NCI-H2107 (cell line): ENCODE data around the gene ANKRD18B.
"Not testable (repeated sequence)": the region's sequence is repeated elsewhere in the genome, so short reads cannot be mapped to it uniquely, and the experiment has no call there.

Experiments
- DNase-seq: peaks from one replicate; lab custom pipeline; 2025; lab: John Stamatoyannopoulos, UW

The ANKRD18B gene

GRCh38 chr9:33523397-33524305, at the start of gene ANKRD18B:
Gene ANKRD18B, plus strand, starts transcription at chr9:33524251. Its CDS starts 239 bp downstream, at chr9:33524490.
- DNase-seq, result peak; percentile 46

GRCh38 chr9:33475357-33475756, 48.7 kb upstream of the ANKRD18B start:
- no peak for DNase-seq

DNA sequence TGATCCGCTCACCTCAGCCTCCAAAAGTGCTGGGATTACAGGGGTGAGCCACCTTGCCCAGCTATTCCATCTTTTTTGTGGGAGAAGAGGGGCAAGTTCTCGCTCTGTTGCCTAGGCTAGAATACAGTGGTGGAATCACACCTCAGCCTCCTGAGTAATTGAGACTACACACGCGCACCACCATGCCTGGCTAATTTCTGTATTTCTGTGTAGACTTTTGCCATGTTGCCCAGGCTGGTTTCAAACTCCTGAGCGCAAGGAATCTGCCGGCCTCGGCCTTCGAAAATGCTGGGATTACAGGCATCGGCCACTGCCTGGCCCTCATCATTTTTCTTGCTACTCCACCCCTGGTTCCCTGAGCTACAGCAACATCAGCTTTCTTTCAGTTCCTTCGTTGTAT, 47.5 kb upstream of the ANKRD18B start:
- no peak for DNase-seq

GRCh38 chr9:33480106-33480505, 43.9 kb upstream of the ANKRD18B start:
- DNase-seq, result no peak

DNA sequence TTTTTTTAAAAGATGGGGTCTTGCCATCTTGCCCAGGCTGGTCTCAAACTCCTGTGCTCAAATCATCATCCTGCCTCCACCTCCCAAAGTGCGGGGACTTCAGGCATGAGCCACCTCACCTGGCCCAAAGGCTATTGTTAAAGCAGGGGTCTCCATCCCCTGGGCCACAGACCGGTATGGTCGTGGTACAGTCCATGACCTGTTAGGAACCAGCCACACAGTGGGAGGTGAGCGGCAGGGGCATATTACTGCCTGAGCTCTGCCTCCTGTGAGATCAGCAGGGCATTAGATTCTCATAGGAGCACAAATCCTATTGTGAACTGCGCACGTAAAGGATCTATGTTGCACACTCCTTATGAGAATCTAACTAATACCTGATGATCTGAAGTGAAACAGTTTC, 43.1 kb upstream of the ANKRD18B start:
- no peak for DNase-seq

- not testable (repeated sequence) for DNase-seq
Observed at GRCh38 chr9:33485312-33485711, 38.7 kb upstream of the ANKRD18B start.

DNA sequence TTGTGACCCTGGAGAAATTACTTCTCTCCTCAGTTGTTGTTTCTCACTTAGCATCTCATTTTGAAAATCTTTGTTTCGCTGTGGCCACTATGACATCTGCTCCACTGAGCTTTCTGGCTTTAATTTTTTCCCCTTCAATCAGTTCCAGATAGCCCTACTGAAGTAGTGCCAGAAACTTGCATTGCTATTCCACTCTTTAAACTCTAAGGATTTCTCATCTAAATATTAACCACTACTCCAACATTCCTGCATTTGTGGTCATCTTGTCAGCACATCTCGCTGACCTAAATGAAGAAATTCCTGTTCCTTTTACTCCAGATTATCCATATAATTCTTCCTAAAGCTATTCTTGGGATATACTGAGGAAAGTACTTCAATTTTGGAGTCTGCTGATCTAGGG, 35.0 kb upstream of the ANKRD18B start:
- DNase-seq, result no peak

- not testable (repeated sequence) for DNase-seq
Observed at GRCh38 chr9:33493819-33494218, 30.2 kb upstream of the ANKRD18B start.

GRCh38 chr9:33498387-33498786, 25.7 kb upstream of the ANKRD18B start:
- DNase-seq, result no peak

- no peak for DNase-seq
Observed at GRCh38 chr9:33506626-33507370, 17.3 kb upstream of the ANKRD18B start.

DNA sequence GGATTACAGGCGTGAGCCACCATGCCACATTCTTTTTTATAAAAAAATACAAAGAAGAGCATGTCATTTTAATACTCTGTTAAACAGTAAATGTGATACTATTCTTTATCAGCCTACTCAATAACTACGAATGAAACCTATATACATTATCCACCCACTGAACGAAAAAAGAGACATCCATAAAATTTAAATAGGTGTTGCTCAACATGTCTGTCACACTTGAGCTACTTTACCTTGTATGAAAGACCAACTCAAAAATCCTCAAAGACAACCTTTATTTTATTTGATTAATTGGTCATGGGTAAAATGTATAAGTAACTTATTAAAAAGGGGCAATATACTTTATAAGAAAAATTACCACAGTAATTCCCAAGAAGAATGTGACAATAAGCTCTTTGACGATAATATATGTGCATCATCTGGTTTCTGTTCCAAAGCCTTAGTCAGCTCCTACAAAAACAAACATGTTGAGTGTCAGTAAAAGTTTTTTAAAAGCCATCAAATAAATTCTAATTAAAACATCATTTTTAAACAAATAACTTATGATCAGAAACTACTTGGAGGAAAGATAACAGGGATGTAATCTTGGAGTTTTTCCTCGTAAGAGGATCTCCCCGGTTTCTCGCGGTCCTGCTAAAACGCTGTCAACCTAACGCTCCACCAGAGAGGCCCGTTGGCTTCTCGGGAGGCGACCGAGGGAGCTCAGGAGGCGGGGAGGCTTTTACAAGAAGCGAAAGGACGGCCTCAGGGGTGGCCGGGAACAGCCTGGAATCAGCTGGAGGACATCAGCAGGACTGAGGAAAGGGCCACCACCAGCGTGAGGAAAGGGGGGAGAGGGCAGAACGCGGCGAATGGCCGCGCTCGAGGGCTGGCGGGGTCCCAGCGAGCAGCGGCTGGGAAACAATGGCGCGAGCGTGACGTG, 13.5 kb upstream of the ANKRD18B start:
- peak; percentile 24 for DNase-seq

DNA sequence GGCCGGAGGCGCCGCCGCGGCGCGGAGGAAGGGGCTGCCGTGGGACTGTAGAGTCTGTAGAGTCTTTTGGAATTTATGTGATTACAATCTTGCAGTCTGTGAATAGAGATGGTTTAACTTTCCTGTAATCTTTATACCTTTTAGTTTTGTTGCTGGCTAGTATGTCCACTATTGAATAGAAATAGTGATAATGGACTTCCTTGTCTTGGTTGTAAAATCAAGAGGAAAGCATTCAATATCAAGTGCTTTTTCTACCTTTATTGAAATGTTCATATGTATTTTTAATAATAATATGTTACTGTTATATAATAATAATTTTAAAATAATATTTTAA, 12.9 kb upstream of the ANKRD18B start:
- not testable (repeated sequence) for DNase-seq

DNA sequence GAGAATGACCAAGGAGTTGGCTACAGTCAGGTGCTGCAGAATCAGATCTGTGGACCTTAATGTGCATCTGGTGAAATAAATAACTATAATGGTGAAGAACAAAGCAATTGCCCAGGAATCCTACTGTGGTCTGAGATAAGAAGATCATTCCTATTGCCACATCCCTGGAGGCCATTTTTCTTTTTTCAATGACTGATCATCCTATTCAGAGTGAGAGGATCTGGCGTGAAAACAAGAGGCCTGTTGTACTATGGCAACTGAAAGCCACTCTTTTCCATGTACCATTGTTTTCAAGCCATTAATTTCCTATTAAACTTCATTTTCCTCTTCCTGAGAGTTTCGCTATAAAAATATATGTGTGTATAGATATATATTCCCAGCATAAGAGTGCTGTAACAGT, 11.5 kb upstream of the ANKRD18B start:
- DNase-seq, result not testable (repeated sequence)

DNA sequence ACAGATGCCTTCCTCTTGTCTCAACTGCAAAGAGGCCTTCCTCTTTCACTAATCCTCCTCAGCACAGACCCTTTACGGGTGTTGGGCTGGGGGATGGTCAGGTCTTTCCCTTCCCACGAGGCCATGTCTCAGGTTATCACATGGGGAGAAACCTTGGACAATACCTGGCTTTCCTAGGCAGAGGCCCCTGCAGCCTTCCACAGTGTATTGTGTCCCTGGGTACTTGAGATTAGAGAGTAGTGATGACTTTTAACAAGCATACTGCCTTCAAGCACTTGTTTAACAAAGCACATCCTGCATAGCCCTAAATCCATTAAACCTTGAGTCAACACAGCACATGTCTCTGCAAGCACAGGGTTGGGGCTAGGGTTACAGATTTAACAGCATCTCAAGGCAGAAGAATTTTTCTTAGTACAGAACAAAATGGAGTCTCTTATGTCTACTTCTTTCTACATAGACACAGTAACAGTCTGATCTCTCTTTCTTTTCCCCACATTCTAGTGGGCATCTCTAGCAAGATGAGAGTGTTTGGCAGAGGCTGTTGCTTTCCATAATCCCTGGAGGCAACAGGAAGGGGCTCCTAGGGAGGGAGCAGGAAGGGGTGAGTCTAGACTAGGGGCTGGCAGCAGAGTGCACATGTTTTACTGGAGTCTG, 8.6 kb upstream of the ANKRD18B start:
- not testable (repeated sequence) for DNase-seq

GRCh38 chr9:33516397-33516796, 7.7 kb upstream of the ANKRD18B start:
- DNase-seq, result not testable (repeated sequence)

GRCh38 chr9:33517373-33517772, 6.7 kb upstream of the ANKRD18B start:
- no peak for DNase-seq

- not testable (repeated sequence) for DNase-seq
Observed at GRCh38 chr9:33517934-33518577, 6.0 kb upstream of the ANKRD18B start.

- DNase-seq, result not testable (repeated sequence)
Observed at GRCh38 chr9:33521861-33522260, 2.2 kb upstream of the ANKRD18B start.

- no peak for DNase-seq
Observed at GRCh38 chr9:33524306-33524947, 376 bp downstream of the ANKRD18B start.

GRCh38 chr9:33528069-33528468, 4.0 kb downstream of the ANKRD18B start:
- not testable (repeated sequence) for DNase-seq
